NCI-H1048 (cell line): ENCODE data around the gene CROT.

Experiments
- DNase-seq: peaks from one replicate; lab custom pipeline; 2025; lab: John Stamatoyannopoulos, UW

The CROT gene

GRCh38 chr7:87413951-87414793 is 68.7 kb downstream of the CROT start:
- no peak for DNase-seq

DNA sequence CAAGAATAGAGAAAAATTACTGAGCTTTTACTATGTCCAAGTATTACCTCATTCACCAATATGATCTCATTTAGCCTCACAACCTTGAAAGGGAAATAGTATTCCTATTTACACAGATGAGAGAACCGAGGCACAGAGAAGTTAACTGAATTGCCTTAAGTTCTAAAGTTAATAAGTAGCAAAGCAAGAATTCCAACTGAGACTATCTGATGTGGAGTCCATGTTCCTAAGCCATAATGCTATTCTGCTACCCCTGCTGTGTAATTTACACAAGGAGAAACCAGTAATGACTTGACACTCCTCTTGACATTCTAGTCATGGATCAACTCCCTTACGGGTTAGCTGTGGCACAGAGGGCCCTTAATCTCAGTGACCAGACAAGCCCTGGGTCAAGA is 69.3 kb downstream of the CROT start:
- DNase-seq, result no peak

DNA sequence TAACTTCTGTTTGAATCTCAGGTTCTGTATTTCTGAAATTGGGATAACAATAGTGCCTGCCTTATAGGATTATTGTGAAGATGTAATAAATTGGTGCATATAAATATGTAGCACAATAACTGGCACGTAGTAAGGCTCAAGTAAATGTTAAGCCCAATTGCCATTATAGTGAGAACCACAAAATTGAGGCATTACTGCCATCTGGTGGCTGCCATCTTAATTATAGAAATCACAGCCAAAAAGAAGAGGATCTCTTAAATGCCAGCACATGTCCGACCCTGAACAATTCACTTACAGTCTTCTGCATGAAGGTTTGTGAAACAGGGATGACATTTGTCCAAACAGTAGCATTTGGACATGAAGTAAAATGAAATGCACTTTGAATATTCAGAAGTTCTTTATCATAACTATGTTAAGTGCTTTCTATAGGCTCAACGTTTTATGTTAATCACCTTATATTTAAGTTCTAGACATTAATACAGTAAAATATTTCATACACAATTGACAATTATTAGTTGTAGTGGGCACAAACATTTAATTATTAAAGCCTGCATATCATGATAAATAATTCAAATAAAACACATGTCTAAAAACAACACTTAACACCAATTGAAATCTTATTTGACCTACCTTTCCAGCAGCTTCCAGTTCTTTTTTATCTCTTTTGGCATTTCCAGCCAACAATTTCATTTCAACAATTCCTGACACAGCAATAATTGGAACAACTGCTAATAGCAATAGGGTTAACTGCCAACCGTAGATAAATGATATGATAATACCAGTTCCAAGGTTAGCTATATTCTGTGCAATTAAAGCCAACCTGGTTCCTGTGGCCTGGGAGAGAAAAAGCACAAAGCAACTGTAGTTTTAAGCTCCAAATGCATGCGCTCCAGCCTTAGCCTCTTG is 71.5 kb downstream of the CROT start:
- DNase-seq, result no peak

DNA sequence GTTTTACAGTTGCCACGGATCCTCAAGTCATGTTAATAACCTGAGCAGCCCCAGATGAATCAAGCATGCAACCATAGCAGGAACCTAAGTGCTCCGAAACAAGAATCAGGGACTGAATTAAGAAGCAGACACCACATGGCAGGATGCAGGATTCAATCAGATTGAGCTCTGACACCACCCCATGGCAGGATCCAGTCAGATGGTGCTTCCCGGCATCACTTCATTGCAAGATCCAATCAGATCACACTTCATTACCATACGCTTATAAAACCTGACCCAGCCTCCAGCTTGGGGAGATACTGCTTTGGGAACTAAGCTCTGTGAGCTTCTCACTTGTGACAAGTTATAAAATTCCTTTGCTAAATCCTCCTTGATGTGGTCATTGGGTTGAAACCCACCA is 74.7 kb downstream of the CROT start:
- no peak for DNase-seq

- DNase-seq, result no peak
Observed at GRCh38 chr7:87424075-87424474, 78.6 kb downstream of the CROT start.

GRCh38 chr7:87426160-87426559 is 80.7 kb downstream of the CROT start:
- DNase-seq, result no peak

- DNase-seq, result no peak
Observed at GRCh38 chr7:87427288-87427687, 81.8 kb downstream of the CROT start.

- no peak for DNase-seq
Observed at GRCh38 chr7:87432536-87432935, 87.1 kb downstream of the CROT start.

- no peak for DNase-seq
Observed at GRCh38 chr7:87435546-87435945, 90.1 kb downstream of the CROT start.

DNA sequence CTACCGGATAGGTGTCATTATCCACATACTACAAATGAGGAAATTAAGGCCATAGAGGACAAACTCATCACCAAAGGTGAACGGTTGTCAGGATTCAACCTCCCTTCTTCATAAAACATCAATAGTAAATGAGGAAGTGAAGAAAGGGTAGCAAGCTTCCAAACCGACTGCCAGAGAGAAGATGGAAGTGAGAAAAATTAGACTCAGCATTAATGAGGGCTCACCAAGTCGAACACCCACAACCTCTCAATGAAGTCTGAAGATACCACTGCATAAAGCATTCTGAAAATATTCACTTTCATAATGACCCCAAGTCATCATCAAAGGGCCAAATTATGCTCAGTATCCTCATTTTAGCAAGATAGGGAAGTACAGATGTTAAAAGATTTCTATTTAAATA is 100.4 kb downstream of the CROT start:
- no peak for DNase-seq

DNA sequence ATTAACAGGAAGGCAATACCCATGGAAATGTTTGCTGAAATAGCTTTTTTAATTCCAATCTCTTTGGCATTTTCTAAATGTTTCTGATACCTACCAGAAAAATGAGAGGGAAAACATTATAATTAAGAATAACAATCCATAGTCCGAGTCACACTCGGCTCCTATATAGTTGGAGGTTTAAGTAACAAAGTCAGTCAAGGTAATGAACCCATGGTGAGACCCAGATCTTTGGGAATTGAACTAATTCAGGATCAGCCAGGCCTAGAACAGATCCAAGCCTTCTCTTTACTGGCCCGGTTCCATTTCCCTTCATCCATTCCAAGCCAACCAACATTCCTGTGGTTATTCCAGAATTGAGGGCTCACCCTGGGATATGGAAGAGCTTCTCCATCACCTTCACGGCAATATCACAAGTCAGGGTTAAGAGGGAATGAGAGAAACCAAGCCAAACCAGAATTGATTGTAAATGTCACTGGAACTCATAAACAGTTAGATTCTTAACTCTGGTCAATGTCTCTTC is 101.7 kb downstream of the CROT start:
- no peak for DNase-seq

GRCh38 chr7:87448388-87448787 is 102.9 kb downstream of the CROT start:
- DNase-seq, result no peak
